IPS-18a (cell line): ENCODE data around the gene GALNT6.

Experiments
- H3K27ac ChIP-seq: one replicate; pipeline ENCODE4 v1.5.1; 2013; ENCODE audit warnings: low read length
- H3K27me3 ChIP-seq: one replicate; pipeline ENCODE4 v1.6.1; 2013; ENCODE audit warnings: mild to moderate bottlenecking, low read length; ENCODE audit not compliant: control insufficient read depth, insufficient read depth
- H3K36me3 ChIP-seq: one replicate; pipeline ENCODE4 v1.6.1; 2013; ENCODE audit warnings: low read depth, low read length; ENCODE audit not compliant: control insufficient read depth
- H3K4me1 ChIP-seq: one replicate; pipeline ENCODE4 v1.6.1; 2013; ENCODE audit warnings: low read depth, low read length; ENCODE audit not compliant: control insufficient read depth
- H3K4me3 ChIP-seq: one replicate; pipeline ENCODE4 v1.5.1; 2013; ENCODE audit warnings: low read length
- H3K9ac ChIP-seq: one replicate; pipeline ENCODE4 v1.6.1; 2013; ENCODE audit warnings: mild to moderate bottlenecking, low read length, moderate library complexity
- H3K9me3 ChIP-seq: one replicate; pipeline ENCODE4 v1.6.1; 2013; ENCODE audit warnings: low read depth, low read length; ENCODE audit not compliant: control insufficient read depth

Gene GALNT6, protein sequence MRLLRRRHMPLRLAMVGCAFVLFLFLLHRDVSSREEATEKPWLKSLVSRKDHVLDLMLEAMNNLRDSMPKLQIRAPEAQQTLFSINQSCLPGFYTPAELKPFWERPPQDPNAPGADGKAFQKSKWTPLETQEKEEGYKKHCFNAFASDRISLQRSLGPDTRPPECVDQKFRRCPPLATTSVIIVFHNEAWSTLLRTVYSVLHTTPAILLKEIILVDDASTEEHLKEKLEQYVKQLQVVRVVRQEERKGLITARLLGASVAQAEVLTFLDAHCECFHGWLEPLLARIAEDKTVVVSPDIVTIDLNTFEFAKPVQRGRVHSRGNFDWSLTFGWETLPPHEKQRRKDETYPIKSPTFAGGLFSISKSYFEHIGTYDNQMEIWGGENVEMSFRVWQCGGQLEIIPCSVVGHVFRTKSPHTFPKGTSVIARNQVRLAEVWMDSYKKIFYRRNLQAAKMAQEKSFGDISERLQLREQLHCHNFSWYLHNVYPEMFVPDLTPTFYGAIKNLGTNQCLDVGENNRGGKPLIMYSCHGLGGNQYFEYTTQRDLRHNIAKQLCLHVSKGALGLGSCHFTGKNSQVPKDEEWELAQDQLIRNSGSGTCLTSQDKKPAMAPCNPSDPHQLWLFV

DNA sequence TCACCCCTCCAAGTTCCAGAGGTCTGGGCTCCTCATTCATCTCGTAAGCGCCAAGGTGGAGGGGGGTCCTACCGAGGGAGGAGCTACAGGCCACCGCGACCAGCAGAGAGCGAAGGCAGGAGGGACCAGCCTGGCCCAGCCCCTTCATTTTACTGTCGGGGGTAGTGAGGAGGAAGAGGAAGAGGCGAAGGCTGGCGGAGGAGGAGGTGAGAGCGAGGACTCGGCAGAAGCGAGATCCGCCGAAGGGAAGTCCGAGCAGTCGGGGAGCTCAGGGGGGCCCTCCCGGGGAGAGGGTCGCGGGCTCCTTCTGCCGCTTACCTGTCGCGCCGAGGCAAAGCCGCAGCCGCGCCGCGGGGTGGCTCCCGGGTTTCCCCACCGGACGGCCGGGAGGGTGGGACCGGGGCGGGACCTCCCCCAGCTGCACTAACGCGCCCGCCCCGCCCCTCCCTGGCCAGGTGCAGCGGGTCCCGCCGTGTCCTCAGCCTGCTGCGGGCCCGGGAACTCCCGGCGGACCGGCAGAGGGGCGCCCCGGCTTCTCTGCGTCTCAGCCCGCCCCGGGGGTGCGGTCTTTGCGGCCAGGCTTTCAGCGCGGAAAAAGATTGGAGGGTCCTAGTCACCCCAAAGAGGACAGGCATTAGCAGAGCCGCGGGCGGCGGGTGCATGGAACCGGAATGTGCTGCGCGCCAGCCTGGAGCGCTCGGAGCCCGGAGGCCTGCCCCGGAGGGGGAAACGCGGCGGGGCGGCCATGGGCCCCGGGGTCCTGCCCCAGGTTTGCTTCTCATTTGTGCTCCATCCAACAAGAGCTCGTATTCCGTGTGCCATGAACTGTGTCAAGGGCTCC lies at the start of gene GALNT6:
Gene GALNT6 (minus strand): TSS at position 124 of the 841 bp plus-strand sequence. CDS start 11,625 bp downstream, outside the sequence.
- H3K27ac ChIP-seq = peak within 1 kb of the TSS; percentile 61
- peaks cover 14% of the 10 kb centered on the region for H3K4me1 ChIP-seq
- H3K9ac ChIP-seq = peak within 1 kb of the TSS; percentile 78
- H3K4me3 ChIP-seq = peak within 1 kb of the TSS; percentile 85
- H3K9me3 ChIP-seq = no peaks in the 10 kb centered on the region
- H3K27me3 ChIP-seq = peaks cover 4% of the 10 kb centered on the region
- H3K36me3 ChIP-seq = peaks cover 5% of the 10 kb centered on the region

GRCh38 chr12:51439330-51439729 lies 48.1 kb upstream of the GALNT6 start:
- peaks cover 2% of the 10 kb centered on the region for H3K4me1 ChIP-seq
- no peak overlapping the region for H3K9ac ChIP-seq
- H3K36me3 ChIP-seq = no peaks in the 10 kb centered on the region
- no peak overlapping the region for H3K27ac ChIP-seq
- no peaks in the 10 kb centered on the region for H3K9me3 ChIP-seq
- no peak overlapping the region for H3K4me3 ChIP-seq
- H3K27me3 ChIP-seq = no peaks in the 10 kb centered on the region

DNA sequence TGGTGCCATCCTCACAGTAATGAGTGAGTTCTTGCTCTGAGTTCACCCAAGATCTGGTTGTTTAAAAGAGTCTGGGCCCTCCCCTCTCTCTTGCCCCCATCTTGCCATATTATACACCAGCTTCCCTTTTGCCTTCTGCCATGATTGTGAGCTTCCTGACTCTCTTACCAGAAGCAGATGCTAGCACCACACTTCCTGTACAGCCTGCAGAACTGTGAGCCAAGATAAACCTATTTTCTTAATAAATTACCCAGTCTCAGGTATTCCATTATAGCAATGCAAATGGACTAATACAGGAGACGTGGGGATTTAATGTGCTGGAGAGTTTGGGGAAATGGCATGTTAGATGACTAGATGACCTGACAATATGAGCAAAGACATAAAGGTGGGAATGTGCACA lies 46.2 kb upstream of the GALNT6 start:
- H3K27me3 ChIP-seq = no peaks in the 10 kb centered on the region
- H3K36me3 ChIP-seq = no peaks in the 10 kb centered on the region
- H3K27ac ChIP-seq = no peak overlapping the region
- H3K4me1 ChIP-seq = peaks cover 8% of the 10 kb centered on the region
- H3K4me3 ChIP-seq = no peak overlapping the region
- H3K9ac ChIP-seq = no peak overlapping the region
- H3K9me3 ChIP-seq = no peaks in the 10 kb centered on the region

DNA sequence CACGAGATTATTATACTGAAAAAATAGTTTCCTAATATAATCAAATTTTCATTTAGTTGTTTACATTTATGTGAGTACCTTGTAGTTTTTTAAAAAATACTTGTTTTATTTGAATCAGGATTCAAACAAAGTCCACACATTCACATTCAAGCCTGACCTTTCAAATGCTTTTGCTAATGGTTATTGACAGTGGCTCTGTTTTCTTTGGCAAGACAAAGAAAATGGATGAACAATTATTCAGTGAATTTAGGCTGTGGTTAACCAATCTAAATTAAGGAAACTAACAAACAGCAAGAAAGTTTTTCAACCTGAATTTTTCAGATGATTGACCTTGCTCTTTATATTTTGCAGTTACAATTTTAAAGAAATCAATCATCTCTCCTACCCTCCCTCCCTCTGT lies 43.1 kb upstream of the GALNT6 start:
- Histone ChIP-seq H3K36me3 (no peaks in the 10 kb centered on the region), H3K27ac (no peak overlapping the region), H3K9ac (no peak overlapping the region), H3K4me3 (no peak overlapping the region), H3K9me3 (no peaks in the 10 kb centered on the region), H3K27me3 (no peaks in the 10 kb centered on the region), H3K4me1 (peaks cover 8% of the 10 kb centered on the region)

DNA sequence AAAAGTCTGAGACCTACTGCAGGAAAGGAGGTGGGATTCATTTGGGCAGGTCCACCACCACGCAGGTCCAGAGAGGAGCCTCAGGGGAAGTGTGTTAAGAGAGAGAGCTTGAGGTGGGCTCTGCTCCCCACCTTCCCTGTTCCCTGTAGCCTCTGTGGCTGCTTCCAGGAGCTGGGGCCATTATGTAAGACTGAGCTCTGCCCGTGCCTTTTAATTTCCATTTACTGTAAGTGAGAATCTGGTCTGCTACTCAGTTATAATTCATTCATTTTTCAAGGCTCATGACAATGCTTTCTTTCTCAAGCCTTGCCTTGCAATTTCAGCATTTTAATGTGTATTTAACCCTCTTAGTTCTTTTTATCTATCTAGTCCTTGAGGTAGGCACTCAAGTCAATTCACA lies 41.7 kb upstream of the GALNT6 start:
- Histone ChIP-seq H3K36me3 (no peaks in the 10 kb centered on the region), H3K27ac (no peak overlapping the region), H3K9me3 (no peaks in the 10 kb centered on the region)

DNA sequence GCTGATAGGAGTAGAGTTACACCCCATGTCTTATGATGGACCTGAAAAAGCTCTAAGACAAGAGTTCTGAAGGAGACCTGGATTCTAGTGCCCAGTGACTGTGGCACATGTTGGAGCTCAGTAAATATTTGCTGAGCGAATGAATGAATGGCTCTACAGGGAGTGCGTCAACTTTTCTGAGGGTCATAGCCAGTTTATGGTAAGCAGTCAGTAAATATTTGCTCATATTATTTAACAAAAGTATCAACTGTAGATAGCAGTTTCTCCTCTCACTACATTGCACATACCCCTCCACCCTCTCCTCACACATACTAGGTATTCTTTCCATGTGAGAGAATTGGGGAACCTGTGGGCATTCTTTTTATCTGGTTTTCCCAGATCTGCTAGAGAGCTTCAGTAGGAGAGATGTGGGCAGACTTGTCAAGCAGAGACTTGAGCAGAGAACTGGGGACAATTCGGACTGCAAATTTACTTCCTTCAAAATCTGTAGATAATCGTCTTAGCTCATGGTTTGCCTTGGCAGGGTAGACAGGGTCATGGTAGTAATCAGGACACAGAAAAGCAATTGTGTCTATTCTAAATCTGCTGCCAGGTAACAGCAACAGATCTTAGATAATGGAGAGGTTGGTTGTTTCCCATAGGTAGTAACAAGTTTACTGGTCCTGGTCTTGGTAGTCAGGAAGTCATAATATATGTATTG lies 39.1 kb upstream of the GALNT6 start:
- no peaks in the 10 kb centered on the region for H3K9me3 ChIP-seq
- no peak overlapping the region for H3K4me3 ChIP-seq
- no peak overlapping the region for H3K9ac ChIP-seq
- H3K36me3 ChIP-seq = no peaks in the 10 kb centered on the region
- no peak overlapping the region for H3K27ac ChIP-seq
- no peaks in the 10 kb centered on the region for H3K27me3 ChIP-seq
- H3K4me1 ChIP-seq = peaks cover 13% of the 10 kb centered on the region

More for the DNA sequence above, 41.7 kb upstream of the GALNT6 start:
- Histone ChIP-seq H3K4me1 (peaks cover 8% of the 10 kb centered on the region), H3K9ac (no peak overlapping the region), H3K27me3 (no peaks in the 10 kb centered on the region), H3K4me3 (no peak overlapping the region)

- Histone ChIP-seq H3K27me3 (no peaks in the 10 kb centered on the region), H3K9ac (no peak overlapping the region), H3K27ac (no peak overlapping the region), H3K4me1 (peaks cover 15% of the 10 kb centered on the region), H3K4me3 (no peak overlapping the region), H3K9me3 (no peaks in the 10 kb centered on the region), H3K36me3 (no peaks in the 10 kb centered on the region)
Observed at GRCh38 chr12:51429700-51430099, 38.5 kb upstream of the GALNT6 start.

- H3K27ac ChIP-seq = no peak overlapping the region
- H3K4me3 ChIP-seq = no peak overlapping the region
- H3K9me3 ChIP-seq = no peaks in the 10 kb centered on the region
- H3K4me1 ChIP-seq = peaks cover 17% of the 10 kb centered on the region
- H3K36me3 ChIP-seq = no peaks in the 10 kb centered on the region
- H3K9ac ChIP-seq = no peak overlapping the region
- H3K27me3 ChIP-seq = no peaks in the 10 kb centered on the region
Observed at GRCh38 chr12:51428256-51428655, 37.0 kb upstream of the GALNT6 start.

- Histone ChIP-seq H3K27me3 (no peaks in the 10 kb centered on the region), H3K4me3 (peak within 1 kb of the TSS; percentile 54), H3K4me1 (peaks cover 18% of the 10 kb centered on the region), H3K36me3 (no peaks in the 10 kb centered on the region), H3K9ac (peak within 1 kb of the TSS; percentile 24), H3K9me3 (no peaks in the 10 kb centered on the region), H3K27ac (no peak within 1 kb of the TSS)
Observed at GRCh38 chr12:51424662-51425539, 33.7 kb upstream of the GALNT6 start, which contains the start of gene SLC4A8. SLC4A8 (plus strand) TSS chr12:51424831; CDS start chr12:51424988, 157 bp downstream.

GRCh38 chr12:51424094-51424661 lies 33.0 kb upstream of the GALNT6 start:
- Histone ChIP-seq H3K4me1 (peaks cover 25% of the 10 kb centered on the region), H3K4me3 (peak overlapping the region; percentile 54), H3K9ac (no peak overlapping the region), H3K36me3 (no peaks in the 10 kb centered on the region), H3K27ac (no peak overlapping the region), H3K9me3 (no peaks in the 10 kb centered on the region), H3K27me3 (no peaks in the 10 kb centered on the region)
